Measurements from ENCODE around the gene TPCN2. TPM values are rescaled to one million over a fixed set of nuclear protein-coding genes. Genes with fewer than 3 reads are reported as not detected.

Gene TPCN2
- total and polyA plus RNA-seq, 2 of the 8 experiments (the other 6 are each of a cell fraction or from before 2014, with no cell fraction given), result 9.7 to 18.6 TPM

DNA sequence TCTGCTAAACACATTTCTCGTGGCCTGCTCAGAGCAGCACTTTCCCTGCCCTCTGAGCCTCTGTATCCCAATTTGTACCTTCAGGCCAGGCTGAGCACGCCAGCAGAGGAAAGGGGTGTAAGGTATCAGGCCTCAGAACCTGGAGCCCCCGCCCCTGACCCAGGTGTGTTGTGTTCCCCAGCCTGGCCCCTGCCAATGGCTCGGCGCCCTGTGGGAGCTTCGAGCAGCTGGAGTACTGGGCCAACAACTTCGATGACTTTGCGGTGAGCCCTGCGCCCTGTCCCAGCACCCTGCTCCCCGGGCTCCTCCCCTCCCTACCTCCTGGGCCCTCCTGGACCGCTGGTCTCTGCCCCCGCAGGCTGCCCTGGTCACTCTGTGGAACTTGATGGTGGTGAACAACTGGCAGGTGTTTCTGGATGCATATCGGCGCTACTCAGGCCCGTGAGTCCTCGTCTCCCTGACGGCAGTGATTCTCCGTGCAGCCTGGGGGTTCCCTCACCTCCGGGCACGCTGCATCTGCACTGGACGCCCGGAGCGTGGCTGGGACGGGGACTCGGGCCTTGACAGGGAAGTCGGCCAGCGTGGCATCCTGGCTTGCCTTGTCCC is 36.9 kb downstream of the TPCN2 start (continued):
- TF ChIP-seq TCF12 (IDR thresholded peaks at IDR 0.05; ENCODE audit: low read depth, low read length), result no peak
- TF ChIP-seq, protein P1, sequence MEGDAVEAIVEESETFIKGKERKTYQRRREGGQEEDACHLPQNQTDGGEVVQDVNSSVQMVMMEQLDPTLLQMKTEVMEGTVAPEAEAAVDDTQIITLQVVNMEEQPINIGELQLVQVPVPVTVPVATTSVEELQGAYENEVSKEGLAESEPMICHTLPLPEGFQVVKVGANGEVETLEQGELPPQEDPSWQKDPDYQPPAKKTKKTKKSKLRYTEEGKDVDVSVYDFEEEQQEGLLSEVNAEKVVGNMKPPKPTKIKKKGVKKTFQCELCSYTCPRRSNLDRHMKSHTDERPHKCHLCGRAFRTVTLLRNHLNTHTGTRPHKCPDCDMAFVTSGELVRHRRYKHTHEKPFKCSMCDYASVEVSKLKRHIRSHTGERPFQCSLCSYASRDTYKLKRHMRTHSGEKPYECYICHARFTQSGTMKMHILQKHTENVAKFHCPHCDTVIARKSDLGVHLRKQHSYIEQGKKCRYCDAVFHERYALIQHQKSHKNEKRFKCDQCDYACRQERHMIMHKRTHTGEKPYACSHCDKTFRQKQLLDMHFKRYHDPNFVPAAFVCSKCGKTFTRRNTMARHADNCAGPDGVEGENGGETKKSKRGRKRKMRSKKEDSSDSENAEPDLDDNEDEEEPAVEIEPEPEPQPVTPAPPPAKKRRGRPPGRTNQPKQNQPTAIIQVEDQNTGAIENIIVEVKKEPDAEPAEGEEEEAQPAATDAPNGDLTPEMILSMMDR (IDR thresholded peaks at IDR 0.05; ENCODE audit: control extremely low read depth in 1 of 3, insufficient read depth in 1 of 3, low read depth in 1 of 3, low read length in 3 of 3), result no peak
- TF ChIP-seq TBP (IDR thresholded peaks at IDR 0.05; ENCODE audit: low read depth, low read length), result no peak
